NCI-H2196 (cell line): ENCODE data around the gene PHOSPHO1.

Source experiments
- DNase-seq: peaks from one replicate; lab custom pipeline; 2025; ENCODE audit not compliant: unreplicated experiment; lab: John Stamatoyannopoulos, UW

The PHOSPHO1 gene

GRCh38 chr17:49219987-49220386 is 10.6 kb downstream of the PHOSPHO1 start:
- no peak for DNase-seq

GRCh38 chr17:49218941-49219913 is 11.4 kb downstream of the PHOSPHO1 start:
- DNase-seq = no peak

- DNase-seq = no peak
Measured at GRCh38 chr17:49217651-49218413, 12.8 kb downstream of the PHOSPHO1 start.

GRCh38 chr17:49216953-49217650 is 13.5 kb downstream of the PHOSPHO1 start:
- DNase-seq = no peak

GRCh38 chr17:49216482-49216881 is 14.1 kb downstream of the PHOSPHO1 start:
- no peak for DNase-seq

- peak; percentile 7 for DNase-seq
Measured at GRCh38 chr17:49214676-49215360, 15.8 kb downstream of the PHOSPHO1 start.

- DNase-seq = no peak
Measured at GRCh38 chr17:49213847-49214246, 16.7 kb downstream of the PHOSPHO1 start.

GRCh38 chr17:49213399-49213798 is 17.2 kb downstream of the PHOSPHO1 start:
- no peak for DNase-seq

GRCh38 chr17:49210158-49211029 is 20.2 kb downstream of the PHOSPHO1 start, which contains the start of the genes ABI3 and GNGT2:
ABI3 (plus strand) TSS chr17:49210707; CDS start chr17:49210725, 18 bp downstream.
GNGT2 (minus strand) TSS chr17:49210574; CDS start chr17:49207422, 3,152 bp downstream.
- no peak for DNase-seq

GRCh38 chr17:49209061-49209571 is 21.5 kb downstream of the PHOSPHO1 start:
- DNase-seq = no peak

GRCh38 chr17:49204516-49204915 is 26.1 kb downstream of the PHOSPHO1 start:
- no peak for DNase-seq

GRCh38 chr17:49203796-49204195 is 26.8 kb downstream of the PHOSPHO1 start:
- no peak for DNase-seq

- no peak for DNase-seq
Measured at GRCh38 chr17:49201481-49201927, 29.1 kb downstream of the PHOSPHO1 start.

GRCh38 chr17:49200423-49201083 is 30.0 kb downstream of the PHOSPHO1 start:
- DNase-seq = no peak

- no peak for DNase-seq
Measured at GRCh38 chr17:49198211-49198610, 32.4 kb downstream of the PHOSPHO1 start.

- no peak for DNase-seq
Measured at GRCh38 chr17:49197346-49197998, 33.1 kb downstream of the PHOSPHO1 start.

- no peak for DNase-seq
Measured at GRCh38 chr17:49196520-49196919, 34.1 kb downstream of the PHOSPHO1 start.

- DNase-seq = no peak
Measured at GRCh38 chr17:49195751-49196150, 34.8 kb downstream of the PHOSPHO1 start.
